ENCODE results near the gene ZNF772.
"Not testable (repeated sequence)": the region's sequence is repeated elsewhere in the genome, so short reads cannot be mapped to it uniquely, and the experiment has no call there.

ZNF772 gene

GRCh38 chr19:57506163-57506562 is 28.8 kb upstream of the ZNF772 start:
- H3K9me3 ChIP-seq (ENCODE audit: severe bottlenecking): peaks cover 2% of the 10 kb centered on the region
- H3K4me3 ChIP-seq (ENCODE audit: severe bottlenecking): no peak overlapping the region
- H3K27me3 ChIP-seq (ENCODE audit: insufficient read depth, poor library complexity, severe bottlenecking): no peaks in the 10 kb centered on the region
- TF ChIP-seq CTCF (IDR thresholded peaks at IDR 0.05; ENCODE audit: poor library complexity, severe bottlenecking): no peak
- DNase-seq (ENCODE audit: low spot score) (no peak), ATAC-seq (ENCODE audit: low read depth) (no peak)
- H3K27ac ChIP-seq (ENCODE audit: poor library complexity, severe bottlenecking): no peak overlapping the region
- H3K4me1 ChIP-seq (ENCODE audit: insufficient read depth, poor library complexity, severe bottlenecking): no peaks in the 10 kb centered on the region
- peaks cover 46% of the 10 kb centered on the region for H3K36me3 ChIP-seq (ENCODE audit: low read depth)

- not testable (repeated sequence) for H3K4me1 ChIP-seq (ENCODE audit: insufficient read depth, poor library complexity, severe bottlenecking); H3K27me3 ChIP-seq (ENCODE audit: insufficient read depth, poor library complexity, severe bottlenecking); H3K9me3 ChIP-seq (ENCODE audit: severe bottlenecking); DNase-seq (ENCODE audit: low spot score)
- Histone ChIP-seq H3K27ac (ENCODE audit: poor library complexity, severe bottlenecking) (peak overlapping the region; percentile 43), H3K4me3 (ENCODE audit: severe bottlenecking) (peak overlapping the region; percentile 18), H3K36me3 (ENCODE audit: low read depth) (peaks cover 23% of the 10 kb centered on the region)
- ATAC-seq (ENCODE audit: low read depth): peak; percentile 11; the same call in 1 of the 3 replicates
Measured at GRCh38 chr19:57500400-57500799, 23.0 kb upstream of the ZNF772 start.

GRCh38 chr19:57499680-57500395 is 22.5 kb upstream of the ZNF772 start, which contains the start of gene ZNF773:
ZNF773 (plus strand) TSS chr19:57499938; CDS start chr19:57500081, 143 bp downstream.
- H3K27me3 ChIP-seq (ENCODE audit: insufficient read depth, poor library complexity, severe bottlenecking); H3K4me1 ChIP-seq (ENCODE audit: insufficient read depth, poor library complexity, severe bottlenecking); H3K9me3 ChIP-seq (ENCODE audit: severe bottlenecking): not testable (repeated sequence)
- H3K4me3 ChIP-seq (ENCODE audit: severe bottlenecking): peak within 1 kb of the TSS; percentile 66
- DNase-seq (ENCODE audit: low spot score) (peak; percentile 94), ATAC-seq (ENCODE audit: low read depth) (peak; percentile 100)
- peaks cover 20% of the 10 kb centered on the region for H3K36me3 ChIP-seq (ENCODE audit: low read depth)
- peak within 1 kb of the TSS; percentile 43 for H3K27ac ChIP-seq (ENCODE audit: poor library complexity, severe bottlenecking)

GRCh38 chr19:57499332-57499679 is 21.9 kb upstream of the ZNF772 start:
- H3K27ac ChIP-seq (ENCODE audit: poor library complexity, severe bottlenecking); ATAC-seq (ENCODE audit: low read depth); H3K4me1 ChIP-seq (ENCODE audit: insufficient read depth, poor library complexity, severe bottlenecking); H3K4me3 ChIP-seq (ENCODE audit: severe bottlenecking); H3K9me3 ChIP-seq (ENCODE audit: severe bottlenecking); DNase-seq (ENCODE audit: low spot score); H3K27me3 ChIP-seq (ENCODE audit: insufficient read depth, poor library complexity, severe bottlenecking): not testable (repeated sequence)
- H3K36me3 ChIP-seq (ENCODE audit: low read depth): peaks cover 18% of the 10 kb centered on the region

GRCh38 chr19:57488299-57488644 is 10.9 kb upstream of the ZNF772 start:
- ATAC-seq (ENCODE audit: low read depth): 0 out of 3 replicates have a peak, but pooled peaks have one; percentile 7
- not testable (repeated sequence) for DNase-seq (ENCODE audit: low spot score); H3K4me1 ChIP-seq (ENCODE audit: insufficient read depth, poor library complexity, severe bottlenecking); H3K9me3 ChIP-seq (ENCODE audit: severe bottlenecking); H3K27ac ChIP-seq (ENCODE audit: poor library complexity, severe bottlenecking); H3K27me3 ChIP-seq (ENCODE audit: insufficient read depth, poor library complexity, severe bottlenecking)
- Histone ChIP-seq H3K4me3 (ENCODE audit: severe bottlenecking) (peak overlapping the region; percentile 19), H3K36me3 (ENCODE audit: low read depth) (peaks cover 22% of the 10 kb centered on the region)

GRCh38 chr19:57487477-57488298 is 10.3 kb upstream of the ZNF772 start, which contains the start of gene ZNF419:
ZNF419 (plus strand) TSS chr19:57487750; CDS start chr19:57487951, 201 bp downstream.
- not testable (repeated sequence) for H3K4me1 ChIP-seq (ENCODE audit: insufficient read depth, poor library complexity, severe bottlenecking); H3K9me3 ChIP-seq (ENCODE audit: severe bottlenecking); H3K27ac ChIP-seq (ENCODE audit: poor library complexity, severe bottlenecking); H3K27me3 ChIP-seq (ENCODE audit: insufficient read depth, poor library complexity, severe bottlenecking)
- ATAC-seq (ENCODE audit: low read depth): peak; percentile 100
- Histone ChIP-seq H3K36me3 (ENCODE audit: low read depth) (peaks cover 20% of the 10 kb centered on the region), H3K4me3 (ENCODE audit: severe bottlenecking) (peak within 1 kb of the TSS; percentile 93)
- DNase-seq (ENCODE audit: low spot score): peak; percentile 93

GRCh38 chr19:57473646-57474045 is 3.7 kb downstream of the ZNF772 start:
- peaks cover 35% of the 10 kb centered on the region for H3K36me3 ChIP-seq (ENCODE audit: low read depth)
- no peak for TF ChIP-seq CTCF (IDR thresholded peaks at IDR 0.05; ENCODE audit: poor library complexity, severe bottlenecking)
- DNase-seq (ENCODE audit: low spot score): no peak
- H3K4me1 ChIP-seq (ENCODE audit: insufficient read depth, poor library complexity, severe bottlenecking): no peaks in the 10 kb centered on the region
- H3K27me3 ChIP-seq (ENCODE audit: insufficient read depth, poor library complexity, severe bottlenecking): no peaks in the 10 kb centered on the region
- peaks cover 48% of the 10 kb centered on the region for H3K9me3 ChIP-seq (ENCODE audit: severe bottlenecking)
- ATAC-seq (ENCODE audit: low read depth): no peak
- H3K27ac ChIP-seq (ENCODE audit: poor library complexity, severe bottlenecking): no peak overlapping the region
- no peak overlapping the region for H3K4me3 ChIP-seq (ENCODE audit: severe bottlenecking)
